GM12878 (cell line): ENCODE measurements around the gene MAML2. TPM values are rescaled to one million over a fixed set of nuclear protein-coding genes. Genes with fewer than 3 reads are reported as not detected.

Experiments used
- ATAC-seq: fragments of 200-7000 bp; cut with Tn5 transposase; 3 replicates; pipeline ENCODE4 v1.9.1; 2020; ENCODE audit warnings: mild to moderate bottlenecking, moderate library complexity
- BruUV-seq: library from RNA; stranded (reverse); fragments of 400-500 nt; replicated peaks from 2 replicates; lab custom pipeline; 2021; lab: Mats Ljungman, UMichigan
- CTCF ChIA-PET: fragments of 300-600 bp; sonication (Branson Sonifier 250); formaldehyde crosslinking; extraction: SDS; loops from one replicate; lab custom pipeline; 2021; ENCODE audit warnings: inconsistent platforms; lab: Yijun Ruan, JAX
- POLR2A ChIA-PET: fragments of 350-600 bp; formaldehyde crosslinking; extraction: SDS; loops from one replicate; lab custom pipeline; 2021; ENCODE audit warnings: inconsistent platforms; lab: Charles Lee
- RAD21 ChIA-PET: fragments of 300-600 bp; sonication (Branson Sonifier 250); formaldehyde crosslinking; loops from one replicate; lab custom pipeline; 2023; ENCODE audit warnings: antibody characterized with exemption; ENCODE audit not compliant: unreplicated experiment; lab: Charles Lee
- SMC1A ChIA-PET: fragments of 300-600 bp; sonication (Branson Sonifier 250); formaldehyde crosslinking; loops from one replicate; lab custom pipeline; 2023; ENCODE audit not compliant: unreplicated experiment, uncharacterized antibody; lab: Charles Lee
- DNase-seq: peaks from one replicate; pipeline ENCODE4 v3.0.0-alpha.2; 2011; ENCODE audit warnings: low read depth, low spot score
- FAIRE-seq: peaks from 3 replicates; lab custom pipeline; 2011; peaks lifted over from hg19 to GRCh38; lab: Jason Lieb, UNC
- H2AFZ ChIP-seq: 2 replicates; pipeline ENCODE4 v1.6.0; 2011; ENCODE audit warnings: low read depth, low read length, control low read depth; ENCODE audit not compliant: control insufficient read depth
- H3K27ac ChIP-seq: 2 replicates; pipeline ENCODE4 v1.5.1; 2011; ENCODE audit warnings: control low read depth; ENCODE audit not compliant: control insufficient read depth, insufficient read depth
- H3K27me3 ChIP-seq, 2 experiments: replicated peaks in 1 of 2; 2 replicates each; pipeline versions ENCODE4 v1.6.0 to v1.6.1; 2011; ENCODE audit warnings: low read length in 1 of 2; ENCODE audit not compliant: control insufficient read depth in 2 of 2, insufficient read depth in 2 of 2
- H3K36me3 ChIP-seq, 2 experiments: 2 replicates each; pipeline ENCODE4 v1.5.1; 2011; ENCODE audit warnings: low read length in 1 of 2; ENCODE audit not compliant: control insufficient read depth in 2 of 2, insufficient read depth in 2 of 2
- H3K4me1 ChIP-seq: 2 replicates; pipeline ENCODE4 v1.6.1; 2011; ENCODE audit warnings: mild to moderate bottlenecking, low read length, moderate library complexity, mixed read lengths; ENCODE audit not compliant: control insufficient read depth, insufficient read depth
- H3K4me2 ChIP-seq: 2 replicates; pipeline ENCODE4 v1.6.0; 2011; ENCODE audit warnings: control low read depth; ENCODE audit not compliant: control insufficient read depth, insufficient read depth
- H3K4me3 ChIP-seq: fragments of 200-600 bp; sonication (generic); 2 replicates; pipeline ENCODE4 v1.5.1; 2016
- H3K79me2 ChIP-seq: 2 replicates; pipeline ENCODE4 v1.6.0; 2011; ENCODE audit warnings: low read length; ENCODE audit not compliant: control insufficient read depth, insufficient read depth
- H3K9ac ChIP-seq: 2 replicates; pipeline ENCODE4 v1.8.0; 2011; ENCODE audit warnings: low read length, control low read depth, mixed read lengths; ENCODE audit not compliant: control insufficient read depth, insufficient read depth
- H3K9me3 ChIP-seq: replicated peaks from 3 replicates; pipeline ENCODE4 v1.5.1; 2011; ENCODE audit warnings: mild to moderate bottlenecking, low read length; ENCODE audit not compliant: control insufficient read depth, insufficient read depth
- H4K20me1 ChIP-seq: 2 replicates; pipeline ENCODE4 v1.6.0; 2011; ENCODE audit not compliant: control insufficient read depth, insufficient read depth
- BRCA1 ChIP-seq: IDR thresholded peaks from 2 replicates; pipeline ENCODE4 v1.6.1; 2011; ENCODE audit warnings: low read depth, low read length, improper control_type of control experiment
- CBFB ChIP-seq: IDR thresholded peaks from 2 replicates; pipeline ENCODE4 v1.6.1; 2016; ENCODE audit warnings: antibody characterized with exemption, low read depth
- PAX5 ChIP-seq: IDR thresholded peaks from 2 replicates; pipeline ENCODE4 v1.6.1; 2011; ENCODE audit warnings: low read depth, low read length, borderline replicate concordance
- SIN3A ChIP-seq: IDR thresholded peaks from 2 replicates; pipeline ENCODE4 v1.6.1; 2012; ENCODE audit warnings: low read depth, low read length, improper control_type of control experiment
- TAF1 ChIP-seq: IDR thresholded peaks from 2 replicates; pipeline ENCODE4 v1.6.1; 2011; ENCODE audit warnings: mild to moderate bottlenecking, low read depth, low read length, borderline replicate concordance
- WGBS: methylation state at CpG from one replicate; pipeline ENCODE4 v1.1.6; 2016; ENCODE audit warnings: low lambda C conversion rate; ENCODE audit not compliant: insufficient replicate concordance, insufficient coverage; ENCODE audit errors: missing lambda C conversion rate; 5-methylcytosine and 5-hydroxymethylcytosine counted together
- in situ Hi-C: fragments of 300-500 bp; cut with MboI; formaldehyde crosslinking; loops from 9 replicates; pipeline ENCODE4 v1.14.3; 2018; ENCODE audit warnings: mixed read lengths
- intact Hi-C: fragments of 100-400 bp; cut with micrococcal nuclease; formaldehyde crosslinking; loops from one replicate; pipeline ENCODE4 v1.14.2; 2022; ENCODE audit not compliant: unreplicated experiment
- polyA plus RNA-seq, 11 experiments: library from polyadenylated mRNA; depleted of rRNA in 4 of 11; unstranded in 6 of 11; stranded (reverse) in 5 of 11; fragments of >200 nt; fragmentation: Nextera tagmentation in 4 of 11; fragmentation: Illumina TruSeq in 1 of 11; extraction: Ambion mirVana in 4 of 11; extraction: Trizol in 1 of 11; gene quantifications; 1 replicate in 1 of 11; 2 replicates in 10 of 11; pipeline versions ENCODE4 v1.2.1 to v1.2.3, GENCODE V29; 2011 to 2016; ENCODE audit warnings: inconsistent platforms in 2 of 11, missing spikeins in 2 of 11, low read depth in 1 of 11
- total RNA-seq, 4 experiments: library from RNA; depleted of rRNA in 3 of 4; stranded (reverse); fragments of >200 nt in 3 of 4; fragmentation: Illumina TruSeq in 1 of 4; extraction: Trizol in 1 of 4; gene quantifications; 2 replicates each; pipeline versions ENCODE4 v1.2.1 to v1.2.3, GENCODE V29; 2013 to 2021

Gene MAML2
- total and polyA plus RNA-seq, 10 of the 15 experiments (the other 5 are each of a cell fraction or from before 2014, with no cell fraction given), result 2.5 to 15.1 (median 12.0) TPM

DNA sequence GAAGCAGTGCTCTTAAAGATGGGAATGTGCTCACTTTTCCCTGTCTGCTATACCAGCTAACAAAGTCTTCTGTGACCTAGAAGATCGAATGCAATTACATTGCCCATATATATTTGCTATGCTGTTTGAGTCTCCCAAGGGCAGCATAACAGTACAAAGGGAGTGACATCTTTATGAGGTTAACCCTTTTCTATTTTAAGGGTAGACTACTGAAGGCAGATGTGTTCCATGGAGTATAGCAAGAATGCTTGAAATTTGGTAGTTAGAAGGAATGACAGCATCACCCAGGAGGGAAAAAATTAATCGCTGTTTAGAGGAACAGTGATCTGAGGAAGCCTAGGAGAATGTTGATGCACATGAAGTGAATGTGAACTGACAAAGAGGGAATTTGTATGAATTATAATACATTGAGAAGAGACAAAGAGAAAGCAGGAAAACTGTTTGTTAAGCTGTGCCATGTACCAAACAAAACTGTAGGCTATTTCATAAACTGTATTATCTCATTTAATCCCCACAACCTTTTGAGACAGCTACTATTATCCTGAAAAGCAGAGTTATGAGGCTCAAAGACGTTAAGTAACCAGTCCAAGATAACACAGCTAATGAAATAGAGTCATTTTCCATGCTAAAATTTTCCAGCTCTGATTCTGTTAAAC, 13.0 kb downstream of the MAML2 start:
- ATAC-seq, result no peak
- no peaks in the 10 kb centered on the region for H3K27me3 ChIP-seq
- TF ChIP-seq PAX5 (no peak), BRCA1 (no peak), TAF1 (no peak), SIN3A (no peak)
- no peak for FAIRE-seq
- H2AFZ ChIP-seq, result no peak overlapping the region
- peaks cover 12% of the 10 kb centered on the region; the same call in 1 of the 2 replicates for H3K4me1 ChIP-seq
- H3K9ac ChIP-seq, result no peak overlapping the region
- ChIA-PET SMC1A (interaction anchor here (1.1 to 2.0 kb wide), 3 partner anchors 10 to 318 kb away, joined by 3 to 10 read pairs (median 8); partner anchors contain the start of gene MAML2), POLR2A (interaction anchor here (0.7 kb wide), 1 partner anchor 10 kb away, joined by 3 read pairs; no protein-coding TSS in a partner anchor), RAD21 (interaction anchor here (0.8 to 1.3 kb wide), 2 partner anchors 9 to 13 kb away, joined by 3 read pairs; partner anchors contain the start of gene MAML2), CTCF (interaction anchor here (0.8 to 3.9 kb wide), 3 partner anchors 8 to 12 kb away, joined by 3 to 26 read pairs (median 3); partner anchors contain the start of gene MAML2)
- H3K36me3 ChIP-seq, result peaks cover 0 to 7% of the 10 kb centered on the region in 2 experiments; a peak in 1 of 4 replicates
- peaks cover 85% of the 10 kb centered on the region for H3K79me2 ChIP-seq
- 97% methylated on average over 3 of the region's 3 CpGs for WGBS
- no peak overlapping the region for H3K27ac ChIP-seq
- in situ Hi-C loops, result no loop called here
- BruUV-seq, result no TSS peak
- no peak overlapping the region for H3K4me3 ChIP-seq
- intact Hi-C loops, result no loop called here
- no peak overlapping the region for H3K4me2 ChIP-seq
- H4K20me1 ChIP-seq, result no peaks in the 10 kb centered on the region; the same call in 1 of the 2 replicates
- no peaks in the 10 kb centered on the region for H3K9me3 ChIP-seq
- no peak for DNase-seq

- in situ Hi-C loops (no loop called here), intact Hi-C loops (no loop called here)
- Histone ChIP-seq H3K4me1 (peaks cover 12% of the 10 kb centered on the region; the same call in 1 of the 2 replicates), H3K9me3 (no peaks in the 10 kb centered on the region), H2AFZ (no peak overlapping the region), H3K36me3 (peaks cover 0 to 7% of the 10 kb centered on the region in 2 experiments; a peak in 1 of 4 replicates), H3K9ac (no peak overlapping the region), H3K27ac (no peak overlapping the region), H3K79me2 (peaks cover 81% of the 10 kb centered on the region), H3K27me3 (no peaks in the 10 kb centered on the region), H4K20me1 (no peaks in the 10 kb centered on the region; the same call in 1 of the 2 replicates), H3K4me3 (no peak overlapping the region), H3K4me2 (no peak overlapping the region)
- no peak for TF ChIP-seq CBFB
- DNase-seq (no peak), FAIRE-seq (no peak), ATAC-seq (no peak)
- RAD21 ChIA-PET, result interaction anchor here (1.3 kb wide), 1 partner anchor 14 kb away, joined by 3 read pairs; the partner anchor contains the start of gene MAML2
- 100% methylated on average over 1 of the region's 1 CpG for WGBS
- BruUV-seq, result no TSS peak
- SMC1A ChIA-PET, result interaction anchor here (1.1 to 2.0 kb wide), 4 partner anchors 11 to 480 kb away, joined by 3 to 10 read pairs (median 7); partner anchors contain the start of gene MAML2
- POLR2A ChIA-PET, result no interaction called here
- CTCF ChIA-PET, result interaction anchor here (3.9 kb wide), 1 partner anchor 13 kb away, joined by 26 read pairs; the partner anchor contains the start of gene MAML2
Observed at GRCh38 chr11:96329419-96329818, 13.6 kb downstream of the MAML2 start.
